DOHH2 (cell line): ENCODE results near the gene IFITM1.
A peak's percentile ranks its signal among the peaks of the same experiment; 100 is the strongest.

ENCODE experiments used
- H3F3A ChIP-seq: fragments of 200-600 bp; sonication (generic), shearing (Covaris generic); 2 replicates; pipeline ENCODE4 v1.6.0; 2016; ENCODE audit warnings: antibody characterized with exemption, mild to moderate bottlenecking; ENCODE audit not compliant: control insufficient read depth, insufficient read depth
- H3K27ac ChIP-seq: fragments of 200-600 bp; sonication (generic); 2 replicates; pipeline ENCODE4 v1.5.1; 2014; ENCODE audit warnings: low read depth, mild to moderate bottlenecking, low read length, moderate library complexity
- H3K27me3 ChIP-seq: fragments of 200-600 bp; sonication (generic); 2 replicates; pipeline ENCODE4 v1.6.1; 2014; ENCODE audit warnings: mild to moderate bottlenecking, low read length, mixed read lengths; ENCODE audit not compliant: control insufficient read depth
- H3K36me3 ChIP-seq: fragments of 200-600 bp; sonication (generic); 2 replicates; pipeline ENCODE4 v1.6.1; 2014; ENCODE audit warnings: mild to moderate bottlenecking, low read length, moderate library complexity, mixed read lengths; ENCODE audit not compliant: control insufficient read depth
- H3K4me1 ChIP-seq: fragments of 200-600 bp; sonication (generic); 2 replicates; pipeline ENCODE4 v1.6.1; 2014; ENCODE audit warnings: mild to moderate bottlenecking, low read length, mixed read lengths; ENCODE audit not compliant: control insufficient read depth
- H3K4me2 ChIP-seq: fragments of 200-600 bp; sonication (generic); 2 replicates; pipeline ENCODE4 v1.6.0; 2014; ENCODE audit warnings: mild to moderate bottlenecking, low read length, moderate library complexity
- H3K4me3 ChIP-seq: fragments of 200-600 bp; sonication (generic); 2 replicates; pipeline ENCODE4 v1.5.1; 2014; ENCODE audit warnings: mild to moderate bottlenecking, low read length, mixed read lengths
- H3K79me2 ChIP-seq: fragments of 200-600 bp; sonication (generic); 2 replicates; pipeline ENCODE4 v1.6.1; 2014; ENCODE audit warnings: mild to moderate bottlenecking, low read length, mixed read lengths; ENCODE audit not compliant: control insufficient read depth
- H3K9me2 ChIP-seq: fragments of 200-600 bp; sonication (generic); replicated peaks from 2 replicates; pipeline ENCODE4 v1.6.1; 2014; ENCODE audit warnings: mild to moderate bottlenecking, low read length, mixed read lengths; ENCODE audit not compliant: control insufficient read depth
- H3K9me3 ChIP-seq: fragments of 200-600 bp; sonication (generic); 2 replicates; pipeline ENCODE4 v1.6.1; 2014; ENCODE audit warnings: antibody characterized with exemption, low read length, mixed read lengths; ENCODE audit not compliant: control insufficient read depth, insufficient read depth
- H4K20me1 ChIP-seq: fragments of 200-600 bp; sonication (generic); 2 replicates; pipeline ENCODE4 v1.6.0; 2014; ENCODE audit warnings: low read depth, mild to moderate bottlenecking, antibody characterized with exemption, low read length, moderate library complexity; ENCODE audit not compliant: control insufficient read depth, insufficient read depth
- EZH2phosphoT487 ChIP-seq: fragments of 200-600 bp; sonication (generic); IDR thresholded peaks from 2 replicates; pipeline ENCODE4 v1.6.1; 2017; ENCODE audit warnings: borderline replicate concordance, mild to moderate bottlenecking, antibody characterized with exemption, low read length, moderate library complexity, mixed read lengths
- TF ChIP-seq, protein P1 (sequence below): fragments of 200-600 bp; sonication (generic); IDR thresholded peaks from one replicate; pipeline ENCODE4 v1.5.1; 2014; ENCODE audit warnings: antibody characterized with exemption, mild to moderate bottlenecking, low read depth, low read length; ENCODE audit not compliant: poor library complexity, severe bottlenecking

Gene IFITM1

GRCh38 chr11:340539-341512 lies 27.0 kb downstream of the IFITM1 start:
- H3K9me3 ChIP-seq: no peaks in the 10 kb centered on the region
- H3K36me3 ChIP-seq: no peaks in the 10 kb centered on the region
- H3K4me1 ChIP-seq: peaks cover 34% of the 10 kb centered on the region
- TF ChIP-seq EZH2phosphoT487: no peak
- TF ChIP-seq, protein P1, sequence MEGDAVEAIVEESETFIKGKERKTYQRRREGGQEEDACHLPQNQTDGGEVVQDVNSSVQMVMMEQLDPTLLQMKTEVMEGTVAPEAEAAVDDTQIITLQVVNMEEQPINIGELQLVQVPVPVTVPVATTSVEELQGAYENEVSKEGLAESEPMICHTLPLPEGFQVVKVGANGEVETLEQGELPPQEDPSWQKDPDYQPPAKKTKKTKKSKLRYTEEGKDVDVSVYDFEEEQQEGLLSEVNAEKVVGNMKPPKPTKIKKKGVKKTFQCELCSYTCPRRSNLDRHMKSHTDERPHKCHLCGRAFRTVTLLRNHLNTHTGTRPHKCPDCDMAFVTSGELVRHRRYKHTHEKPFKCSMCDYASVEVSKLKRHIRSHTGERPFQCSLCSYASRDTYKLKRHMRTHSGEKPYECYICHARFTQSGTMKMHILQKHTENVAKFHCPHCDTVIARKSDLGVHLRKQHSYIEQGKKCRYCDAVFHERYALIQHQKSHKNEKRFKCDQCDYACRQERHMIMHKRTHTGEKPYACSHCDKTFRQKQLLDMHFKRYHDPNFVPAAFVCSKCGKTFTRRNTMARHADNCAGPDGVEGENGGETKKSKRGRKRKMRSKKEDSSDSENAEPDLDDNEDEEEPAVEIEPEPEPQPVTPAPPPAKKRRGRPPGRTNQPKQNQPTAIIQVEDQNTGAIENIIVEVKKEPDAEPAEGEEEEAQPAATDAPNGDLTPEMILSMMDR: no peak
- peak overlapping the region; percentile 41 for H3K4me3 ChIP-seq
- H4K20me1 ChIP-seq: no peaks in the 10 kb centered on the region
- H3K9me2 ChIP-seq: no peaks in the 10 kb centered on the region
- H3K27me3 ChIP-seq: no peaks in the 10 kb centered on the region
- H3F3A ChIP-seq: peaks cover 7% of the 10 kb centered on the region
- H3K27ac ChIP-seq: 0 out of 2 replicates have a peak overlapping the region, but pooled peaks have one; percentile 8
- H3K4me2 ChIP-seq: peak overlapping the region; percentile 39
- no peaks in the 10 kb centered on the region for H3K79me2 ChIP-seq

DNA sequence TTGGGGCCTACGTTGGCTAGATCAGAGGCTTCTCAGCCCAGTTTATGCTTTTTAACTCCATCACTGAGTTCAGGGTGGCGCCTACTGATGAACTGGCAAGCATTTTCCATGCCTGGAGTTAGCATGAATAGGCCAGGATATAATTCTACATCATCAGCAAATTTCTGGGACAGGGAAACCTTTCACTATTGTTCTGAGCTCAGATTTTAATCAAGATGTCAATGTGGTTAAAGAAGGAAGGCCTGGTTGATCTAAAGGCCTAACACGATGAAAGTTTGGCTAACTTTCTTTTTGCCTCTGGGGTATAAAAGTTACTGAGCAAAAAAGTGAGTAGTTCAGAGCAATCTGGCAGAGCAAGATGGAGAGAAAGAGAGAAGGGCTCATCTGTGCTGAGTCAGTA lies 28.5 kb downstream of the IFITM1 start:
- Histone ChIP-seq H3K9me3 (no peaks in the 10 kb centered on the region), H3K79me2 (no peaks in the 10 kb centered on the region), H3K4me3 (no peak overlapping the region), H3K4me1 (peaks cover 23% of the 10 kb centered on the region), H3K4me2 (no peak overlapping the region), H3K9me2 (no peaks in the 10 kb centered on the region), H3K27me3 (no peaks in the 10 kb centered on the region), H3K36me3 (no peaks in the 10 kb centered on the region), H3K27ac (no peak overlapping the region), H4K20me1 (no peaks in the 10 kb centered on the region), H3F3A (peaks cover 7% of the 10 kb centered on the region)
- no peak for TF ChIP-seq EZH2phosphoT487
- TF ChIP-seq, protein P1: no peak

DNA sequence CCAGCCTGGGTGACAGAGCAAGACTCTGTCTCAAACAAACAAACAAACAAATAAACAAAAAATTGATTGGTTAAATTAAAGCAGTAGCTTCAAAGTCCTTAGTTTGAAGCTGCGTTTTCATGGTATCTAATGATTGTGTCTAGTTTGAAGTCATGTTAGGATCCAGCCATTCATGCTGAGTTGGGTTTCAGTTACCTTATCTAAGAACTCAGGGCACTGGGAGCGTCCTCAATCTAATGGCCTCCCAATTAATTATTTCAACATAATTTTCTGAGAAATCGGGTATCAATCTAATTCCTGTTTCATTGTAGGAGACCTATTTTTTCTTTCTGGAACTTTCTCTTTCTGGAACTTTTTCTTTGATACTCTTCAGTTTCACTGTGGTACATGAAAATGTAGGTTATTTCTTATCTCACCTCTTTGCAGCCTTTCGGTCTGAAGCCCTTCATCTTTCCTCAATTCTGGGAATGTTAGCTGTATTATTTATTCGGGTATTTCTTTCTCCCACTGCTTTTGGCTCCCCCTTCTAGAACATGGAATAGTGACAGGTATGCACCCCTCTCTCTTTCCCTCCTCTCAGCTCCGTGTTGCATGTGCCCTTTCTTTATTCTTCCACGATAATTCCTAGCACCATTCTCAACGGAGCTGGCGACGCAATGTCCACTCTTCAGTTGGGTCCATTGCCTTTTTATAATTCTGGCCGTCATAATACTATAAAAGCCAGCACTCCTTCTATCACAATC lies 31.2 kb downstream of the IFITM1 start:
- Histone ChIP-seq H3K79me2 (no peaks in the 10 kb centered on the region), H3K27ac (no peak overlapping the region), H3F3A (peaks cover 7% of the 10 kb centered on the region), H3K4me2 (no peak overlapping the region), H3K27me3 (peaks cover 4% of the 10 kb centered on the region; the same call in 1 of the 2 replicates), H3K4me1 (peaks cover 21% of the 10 kb centered on the region), H3K9me2 (no peaks in the 10 kb centered on the region), H3K4me3 (no peak overlapping the region), H3K36me3 (no peaks in the 10 kb centered on the region), H3K9me3 (no peaks in the 10 kb centered on the region), H4K20me1 (no peaks in the 10 kb centered on the region)
- TF ChIP-seq, protein P1: no peak
- TF ChIP-seq EZH2phosphoT487: no peak
